ENCODE data around the gene FBLN2. TPM values are rescaled to one million over a fixed set of nuclear protein-coding genes. Genes with fewer than 3 reads are reported as not detected.

FBLN2 gene
- total and polyA plus RNA-seq, 10 of the 15 experiments (the other 5 are each of a cell fraction or from before 2014, with no cell fraction given) = 0.03 to 0.41 (median 0.12) TPM; not detected in 2

GRCh38 chr3:13518516-13518953, 30.4 kb upstream of the FBLN2 start (continued):
- TF ChIP-seq MAX (IDR thresholded peaks at IDR 0.05; ENCODE audit: low read depth, low read length) (no peak), SUPT20H (IDR thresholded peaks at IDR 0.05; ENCODE audit: borderline replicate concordance, control insufficient read depth, low read depth, low read length) (no peak), HDAC6 (IDR thresholded peaks at IDR 0.05; ENCODE audit: unreplicated experiment) (no peak), E2F8 (IDR thresholded peaks at IDR 0.05; ENCODE audit: low read depth, partially characterized antibody) (no peak), EED (IDR thresholded peaks at IDR 0.05; ENCODE audit: low read depth) (no peak), IRF4 (IDR thresholded peaks at IDR 0.05; ENCODE audit: low read depth, low read length) (no peak), ZZZ3 (IDR thresholded peaks at IDR 0.05; ENCODE audit: control insufficient read depth, insufficient read length, low read depth) (no peak), EZH2 (IDR thresholded peaks at IDR 0.05; ENCODE audit: borderline replicate concordance, control insufficient read depth, low read depth, low read length) (no peak)

GRCh38 chr3:13519006-13519791, 29.7 kb upstream of the FBLN2 start:
- DNase-seq (ENCODE audit: low read depth, low spot score) (no peak), ATAC-seq (no peak), FAIRE-seq (no peak)
- H3K9ac ChIP-seq (ENCODE audit: control insufficient read depth, insufficient read depth, low read length) = no peak overlapping the region
- H3K9me3 ChIP-seq (replicated peaks; ENCODE audit: control insufficient read depth, insufficient read depth, low read length) = no peaks in the 10 kb centered on the region; the same call in 2 of the 3 replicates
- no peaks in the 10 kb centered on the region; a peak in 1 of 4 replicates for H3K27me3 ChIP-seq (replicated peaks in 1 of 2; ENCODE audit: control insufficient read depth in 2 of 2, insufficient read depth in 2 of 2, low read length in 1 of 2)
- no peaks in the 10 kb centered on the region for H3K36me3 ChIP-seq (ENCODE audit: control insufficient read depth in 2 of 2, insufficient read depth in 2 of 2, low read length in 1 of 2)
- no peaks in the 10 kb centered on the region for H3K79me2 ChIP-seq (ENCODE audit: control insufficient read depth, insufficient read depth, low read length)
- CTCF ChIA-PET = interaction anchor here (2.5 kb wide), 1 partner anchor 129 kb away, joined by 5 read pairs; no protein-coding TSS in a partner anchor
- SMC1A ChIA-PET (ENCODE audit: uncharacterized antibody, unreplicated experiment) = no interaction called here
- no TSS peak for BruUV-seq (replicated peaks)
- H3K4me1 ChIP-seq (ENCODE audit: control insufficient read depth, insufficient read depth, low read length) = no peaks in the 10 kb centered on the region
- in situ Hi-C loops (cut with MboI) = no loop called here
- POLR2A ChIA-PET = interaction anchor here (0.5 kb wide), 1 partner anchor 121 kb away, joined by 4 read pairs; no protein-coding TSS in a partner anchor
- RAD21 ChIA-PET (ENCODE audit: unreplicated experiment) = no interaction called here
- H3K4me3 ChIP-seq = no peak overlapping the region
- H3K27ac ChIP-seq (ENCODE audit: control insufficient read depth, insufficient read depth) = no peak overlapping the region
- H4K20me1 ChIP-seq (ENCODE audit: control insufficient read depth, insufficient read depth) = no peaks in the 10 kb centered on the region
- 22% methylated on average over 19 of the region's 19 CpGs for WGBS (ENCODE audit: insufficient coverage, insufficient replicate concordance, low lambda C conversion rate, missing lambda C conversion rate)
- no peak overlapping the region for H3K4me2 ChIP-seq (ENCODE audit: control insufficient read depth, insufficient read depth)
- H2AFZ ChIP-seq (ENCODE audit: control insufficient read depth, low read depth, low read length) = no peak overlapping the region
- intact Hi-C loops (cut with micrococcal nuclease; ENCODE audit: unreplicated experiment) = no loop called here
- no peak for TF ChIP-seq SMAD1 (IDR thresholded peaks at IDR 0.05; ENCODE audit: low read depth, partially characterized antibody)
- TF ChIP-seq IKZF1 (conservative IDR thresholded peaks at IDR 0.05) = no peak
- TF ChIP-seq TCF3 (IDR thresholded peaks at IDR 0.05; ENCODE audit: borderline replicate concordance, insufficient read depth, low read depth, low read length) = no peak
- no peak for TF ChIP-seq PRDM15 (CRISPR knock-in tag; IDR thresholded peaks at IDR 0.05)
- TF ChIP-seq PBX3 (IDR thresholded peaks at IDR 0.05; ENCODE audit: insufficient replicate concordance, low read depth, low read length) = no peak

Data from GM12878 (cell line).